NCI-H748 (cell line): ENCODE data around the gene KDR.

Experiments
- DNase-seq: peaks from one replicate; lab custom pipeline; 2025; ENCODE audit not compliant: unreplicated experiment; lab: John Stamatoyannopoulos, UW

Gene KDR

GRCh38 chr4:55031158-55031557 lies 94.2 kb downstream of the KDR start:
- DNase-seq, result no peak

GRCh38 chr4:55030589-55030988 lies 94.8 kb downstream of the KDR start:
- peak; percentile 4 for DNase-seq

GRCh38 chr4:55029821-55030503 lies 95.4 kb downstream of the KDR start:
- DNase-seq, result no peak

- DNase-seq, result no peak
These were observed 96.1 kb downstream of the KDR start for GRCh38 chr4:55029321-55029720.
